GM23338 (cell line): ENCODE data around the gene YES1. TPM values are rescaled to one million over a fixed set of nuclear protein-coding genes. Genes with fewer than 3 reads are reported as not detected.

Experiments
- ATAC-seq: fragments of 200-7000 bp; cut with Tn5 transposase; 3 replicates; pipeline ENCODE4 v1.9.1; 2020
- DNase-seq: peaks from one replicate; pipeline ENCODE4 v3.0.0-alpha.2; 2015; ENCODE audit warnings: low spot score
- H2AFZ ChIP-seq: fragments of 200-600 bp; sonication (generic); 2 replicates; pipeline ENCODE4 v1.8.0; 2016; ENCODE audit warnings: antibody characterized with exemption, mild to moderate bottlenecking, moderate library complexity
- H3F3A ChIP-seq: fragments of 200-600 bp; sonication (generic); replicated peaks from 2 replicates; pipeline ENCODE4 v1.8.0; 2017; ENCODE audit warnings: antibody characterized with exemption, mixed run types, low read depth
- H3K27ac ChIP-seq: fragments of 200-600 bp; sonication (generic); 2 replicates; pipeline ENCODE4 v1.6.1; 2016; ENCODE audit warnings: low read depth
- H3K27me3 ChIP-seq: fragments of 200-600 bp; sonication (generic); 2 replicates; pipeline ENCODE4 v1.8.0; 2016; ENCODE audit warnings: mild to moderate bottlenecking, mixed run types, moderate library complexity; ENCODE audit not compliant: insufficient read depth
- H3K36me3 ChIP-seq: fragments of 200-600 bp; sonication (generic); 2 replicates; pipeline ENCODE4 v1.8.0; 2016; ENCODE audit warnings: mild to moderate bottlenecking; ENCODE audit not compliant: insufficient read depth
- H3K4me1 ChIP-seq: fragments of 200-600 bp; sonication (generic); 2 replicates; pipeline ENCODE4 v1.8.0; 2016; ENCODE audit warnings: mild to moderate bottlenecking, moderate library complexity; ENCODE audit not compliant: insufficient read depth
- H3K4me2 ChIP-seq: fragments of 200-600 bp; sonication (generic); 2 replicates; pipeline ENCODE4 v1.7.1; 2017; ENCODE audit warnings: mixed run types
- H3K4me3 ChIP-seq: fragments of 200-600 bp; sonication (generic); 2 replicates; pipeline ENCODE4 v1.6.1; 2016; ENCODE audit warnings: mixed run types
- H3K79me2 ChIP-seq: fragments of 200-600 bp; sonication (generic); replicated peaks from 2 replicates; pipeline ENCODE4 v1.8.0; 2017; ENCODE audit warnings: mild to moderate bottlenecking; ENCODE audit not compliant: insufficient read depth
- H3K9me2 ChIP-seq: fragments of 200-600 bp; sonication (generic); 2 replicates; pipeline ENCODE4 v1.8.0; 2017; ENCODE audit not compliant: insufficient read depth
- H4K20me1 ChIP-seq: fragments of 200-600 bp; sonication (generic); replicated peaks from 2 replicates; pipeline ENCODE4 v1.8.0; 2017; ENCODE audit warnings: mild to moderate bottlenecking; ENCODE audit not compliant: insufficient read depth
- H3K27ac Mint-ChIP-seq: 2 replicates; pipeline ENCODE4 v1.8.0; 2020; ENCODE audit warnings: inconsistent platforms, mild to moderate bottlenecking, moderate library complexity, mixed read lengths
- H3K27me3 Mint-ChIP-seq: 3 replicates; pipeline ENCODE4 v1.8.0; 2022; ENCODE audit warnings: low read depth, mild to moderate bottlenecking, moderate library complexity, mixed read lengths, inconsistent platforms; ENCODE audit not compliant: insufficient read depth, poor library complexity
- H3K36me3 Mint-ChIP-seq: 3 replicates; pipeline ENCODE4 v1.8.0; 2021; ENCODE audit warnings: low read depth, mild to moderate bottlenecking, inconsistent platforms, moderate library complexity, mixed read lengths
- H3K4me1 Mint-ChIP-seq: 3 replicates; pipeline ENCODE4 v1.8.0; 2020; ENCODE audit warnings: mild to moderate bottlenecking, inconsistent platforms, mixed read lengths
- H3K4me3 Mint-ChIP-seq: 3 replicates; pipeline ENCODE4 v1.8.0; 2021; ENCODE audit warnings: moderate library complexity, mild to moderate bottlenecking, inconsistent platforms, mixed read lengths
- H3K9me3 Mint-ChIP-seq: 3 replicates; pipeline ENCODE4 v1.8.0; 2020; ENCODE audit warnings: moderate library complexity, mild to moderate bottlenecking, inconsistent platforms, mixed read lengths
- CREB1 ChIP-seq: fragments of 250-450 bp; sonication (Bioruptor Pico); IDR thresholded peaks from 2 replicates; pipeline ENCODE4 v1.5.0; 2020; ENCODE audit warnings: low read depth, mild to moderate bottlenecking, moderate library complexity
- ETS1 ChIP-seq: IDR thresholded peaks from 2 replicates; pipeline ENCODE4 v1.6.1; 2016; ENCODE audit warnings: antibody characterized with exemption
- EZH2phosphoT487 ChIP-seq: fragments of 200-600 bp; sonication (generic); IDR thresholded peaks from one replicate; pipeline ENCODE4 v1.8.1; 2018; ENCODE audit warnings: antibody characterized with exemption; ENCODE audit not compliant: unreplicated experiment
- JUNB ChIP-seq: IDR thresholded peaks from one replicate; pipeline ENCODE4 v1.6.1; 2016; ENCODE audit warnings: antibody characterized with exemption; ENCODE audit not compliant: unreplicated experiment
- NANOG ChIP-seq: IDR thresholded peaks from 2 replicates; pipeline ENCODE4 v1.6.1; 2016; ENCODE audit warnings: antibody characterized with exemption, borderline replicate concordance
- POLR2AphosphoS5 ChIP-seq: IDR thresholded peaks from 2 replicates; pipeline ENCODE4 v1.6.1; 2016; ENCODE audit warnings: antibody characterized with exemption, low read depth
- REST ChIP-seq: IDR thresholded peaks from one replicate; pipeline ENCODE4 v1.6.1; 2018; ENCODE audit warnings: antibody characterized with exemption; ENCODE audit not compliant: unreplicated experiment
- STAT1 ChIP-seq: IDR thresholded peaks from one replicate; pipeline ENCODE4 v1.6.1; 2016; ENCODE audit warnings: antibody characterized with exemption; ENCODE audit not compliant: unreplicated experiment
- ZNF114 ChIP-seq: fragments of 250-450 bp; sonication (Bioruptor Pico); IDR thresholded peaks from 2 replicates; pipeline ENCODE4 v1.5.0; 2020; ENCODE audit warnings: mild to moderate bottlenecking, moderate library complexity
- ZNF331 ChIP-seq: fragments of 250-450 bp; sonication (Bioruptor Pico); IDR thresholded peaks from 2 replicates; pipeline ENCODE4 v1.5.0; 2020; ENCODE audit warnings: low read depth, mild to moderate bottlenecking, moderate library complexity
- ZNF462 ChIP-seq: fragments of 250-450 bp; sonication (Bioruptor Pico); IDR thresholded peaks from 2 replicates; pipeline ENCODE4 v1.5.0; 2020; ENCODE audit warnings: mild to moderate bottlenecking, moderate library complexity
- polyA plus RNA-seq: library from polyadenylated mRNA; unstranded; fragments of >200 nt; fragmentation: Nextera tagmentation; extraction: Ambion mirVana; gene quantifications from 2 replicates; pipeline ENCODE4 v1.2.1, GENCODE V29; 2016
- total RNA-seq: library from RNA; depleted of rRNA; stranded (reverse); fragments of >200 nt; shearing (Covaris generic); gene quantifications from 2 replicates; pipeline ENCODE4 v1.2.3, GENCODE V29; 2014

YES1 gene
- total and polyA plus RNA-seq, 2 experiments from 2014 or later, result 25.4 to 327 TPM

- no peak for DNase-seq
- H3K9me2 ChIP-seq, result no peaks in the 10 kb centered on the region
- peaks cover 12% of the 10 kb centered on the region; the same call in 1 of the 2 replicates for H3K4me1 ChIP-seq
- Mint-ChIP-seq H3K9me3 (no peaks in the 10 kb centered on the region), H3K36me3 (no peaks in the 10 kb centered on the region), H3K27ac (no peak overlapping the region), H3K4me3 (no peak overlapping the region), H3K27me3 (peaks cover 7% of the 10 kb centered on the region), H3K4me1 (peaks cover 18% of the 10 kb centered on the region)
- ATAC-seq, result no peak
- no peak overlapping the region for H3K4me2 ChIP-seq
- no peaks in the 10 kb centered on the region for H3K36me3 ChIP-seq
- H3F3A ChIP-seq, result 0 out of 2 replicates have a peak, but pooled peaks cover 2% of the 10 kb centered on the region
- no peaks in the 10 kb centered on the region for H4K20me1 ChIP-seq
- no peak overlapping the region for H3K27ac ChIP-seq
- H3K79me2 ChIP-seq, result no peaks in the 10 kb centered on the region
- TF ChIP-seq REST (no peak), ZNF462 (CRISPR knock-in tag) (no peak), STAT1 (no peak), CREB1 (CRISPR knock-in tag) (no peak), POLR2AphosphoS5 (no peak), ZNF331 (no peak), ETS1 (no peak), ZNF114 (CRISPR knock-in tag) (no peak), EZH2phosphoT487 (no peak), JUNB (no peak), NANOG (no peak)
- no peak overlapping the region for H3K4me3 ChIP-seq
- peaks cover 16% of the 10 kb centered on the region for H3K27me3 ChIP-seq
- no peak overlapping the region for H2AFZ ChIP-seq
Observed at GRCh38 chr18:833197-833596, 21.2 kb upstream of the YES1 start.
